A549 treated with dexamethasone at 1 μM for 4 hours (cell line): ENCODE results near the gene SPRR2B. TPM values are rescaled to one million over a fixed set of nuclear protein-coding genes. Genes with fewer than 3 reads are reported as not detected.

ENCODE experiments used
- total RNA-seq: library from RNA; stranded (reverse); fragments of 200-300 nt; extraction: Qiagen RNA extraction; gene quantifications from 5 replicates; pipeline ENCODE4 v1.2.3, GENCODE V29; 2022

Gene SPRR2B
- not detected in 5 replicates for total RNA-seq

GRCh38 chr1:153071511-153071910 lies at the start of gene SPRR2B:
Gene SPRR2B, minus strand, starts transcription at chr1:153071611. Its CDS starts 772 bp downstream, at chr1:153070839.

GRCh38 chr1:153113416-153113815 lies 42.0 kb upstream of the SPRR2B start, which contains the start of gene SPRR2F:
Gene SPRR2F, minus strand, starts transcription at chr1:153113516. Its CDS starts 783 bp downstream, at chr1:153112733.

GRCh38 chr1:153094426-153094825 lies 23.0 kb upstream of the SPRR2B start, which contains the start of gene SPRR2E:
Gene SPRR2E, minus strand, starts transcription at chr1:153094526. Its CDS starts 775 bp downstream, at chr1:153093751.

GRCh38 chr1:153057375-153057774 lies 14.0 kb downstream of the SPRR2B start, which contains the start of gene SPRR2A:
Gene SPRR2A, minus strand, starts transcription at chr1:153057512. Its CDS starts 777 bp downstream, at chr1:153056735.

GRCh38 chr1:153040950-153041631 lies 30.3 kb downstream of the SPRR2B start, which contains the start of gene SPRR2D:
Gene SPRR2D, minus strand, starts transcription at chr1:153041120. Its CDS starts 774 bp downstream, at chr1:153040346.

GRCh38 chr1:153030895-153031294 lies 40.5 kb downstream of the SPRR2B start, which contains the start of gene SPRR1B:
Gene SPRR1B, plus strand, starts transcription at chr1:153031203. Its CDS starts 1,143 bp downstream, at chr1:153032346.

Other genes with a start within 250 kb of the SPRR2B start
- gene LCE1A, start 244.1 kb downstream of the SPRR2B start, total RNA-seq, result not detected in 5 replicates
- gene LCE6A, start 228.8 kb downstream of the SPRR2B start, total RNA-seq, result not detected in 5 replicates
- gene LCE7A, start 211.6 kb downstream of the SPRR2B start, total RNA-seq, result not detected in 5 replicates
- not detected in 5 replicates for gene SMCP, start 193.3 kb downstream of the SPRR2B start, total RNA-seq
- 0.05 to 0.12 TPM (median 0.09 TPM) in 5 replicates for gene IVL, start 163.1 kb downstream of the SPRR2B start, total RNA-seq
- gene SPRR5, start 124.4 kb downstream of the SPRR2B start, total RNA-seq, result not detected in 5 replicates
- gene SPRR4, start 101.0 kb downstream of the SPRR2B start, total RNA-seq, result not detected in 5 replicates
- not detected in 5 replicates for gene SPRR1A, start 87.5 kb downstream of the SPRR2B start, total RNA-seq
- gene SPRR3, start 69.9 kb downstream of the SPRR2B start, total RNA-seq, result not detected in 5 replicates
- gene SPRR1B, start 40.4 kb downstream of the SPRR2B start, total RNA-seq, result not detected in 5 replicates
- not detected in 5 replicates for gene SPRR2D, start 30.5 kb downstream of the SPRR2B start, total RNA-seq
- gene SPRR2A, start 14.1 kb downstream of the SPRR2B start, total RNA-seq, result 0.12 TPM in 1 of 5 replicates, not detected in the others
- not detected in 5 replicates for gene SPRR2E, start 22.9 kb upstream of the SPRR2B start, total RNA-seq
- not detected in 5 replicates for gene SPRR2F, start 41.9 kb upstream of the SPRR2B start, total RNA-seq
- gene SPRR2G, start 79.3 kb upstream of the SPRR2B start, total RNA-seq, result not detected in 5 replicates
- not detected in 5 replicates for gene LELP1, start 131.8 kb upstream of the SPRR2B start, total RNA-seq
- 0.10 TPM in 1 of 5 replicates, not detected in the others for gene PRR9, start 146.0 kb upstream of the SPRR2B start, total RNA-seq
- gene LORICRIN, start 188.1 kb upstream of the SPRR2B start, total RNA-seq, result not detected in 5 replicates
- not detected in 5 replicates for gene PGLYRP3, start 241.3 kb upstream of the SPRR2B start, total RNA-seq